H1 (cell line): Measurements from ENCODE around the gene LIPA. TPM values are rescaled to one million over a fixed set of nuclear protein-coding genes. Genes with fewer than 3 reads are reported as not detected.

ENCODE experiments used
- CTCF ChIA-PET: fragments of 300-600 bp; sonication (Branson Sonifier 250); formaldehyde crosslinking; loops from one replicate; lab custom pipeline; 2021; ENCODE audit not compliant: partially characterized antibody; lab: Charles Lee
- POLR2A ChIA-PET: fragments of 300-600 bp; sonication (Branson Sonifier 250); formaldehyde crosslinking; loops from one replicate; lab custom pipeline; 2021; ENCODE audit warnings: inconsistent platforms; ENCODE audit not compliant: partially characterized antibody; lab: Charles Lee
- DNase-seq, 2 experiments: peaks; one replicate each; pipeline versions ENCODE4 v3.0.0 to v3.0.0-alpha.2; 2010 to 2022; ENCODE audit warnings: low spot score in 2 of 2, low read depth in 1 of 2, mixed read lengths in 1 of 2
- FAIRE-seq: peaks from 2 replicates; lab custom pipeline; 2011; peaks lifted over from hg19 to GRCh38; lab: Jason Lieb, UNC
- H2AFZ ChIP-seq: 2 replicates; pipeline ENCODE4 v1.8.1; 2012; ENCODE audit warnings: low read length, inconsistent platforms
- H2AK5ac ChIP-seq: 2 replicates; pipeline ENCODE4 v1.6.1; 2013; ENCODE audit warnings: low read depth, low read length
- H2BK120ac ChIP-seq: replicated peaks from 2 replicates; pipeline ENCODE3; 2013; ENCODE audit warnings: low read depth, low read length, inconsistent platforms
- H2BK12ac ChIP-seq: 2 replicates; pipeline ENCODE4 v1.6.1; 2013; ENCODE audit warnings: low read depth, low read length
- H2BK15ac ChIP-seq: 2 replicates; pipeline ENCODE4 v1.6.1; 2013; ENCODE audit warnings: low read length
- H2BK20ac ChIP-seq: 2 replicates; pipeline ENCODE4 v1.6.1; 2013; ENCODE audit warnings: low read length
- H2BK5ac ChIP-seq: 2 replicates; pipeline ENCODE4 v1.6.1; 2013; ENCODE audit warnings: low read depth, low read length
- H3K14ac ChIP-seq: 2 replicates; pipeline ENCODE4 v1.6.1; 2013; ENCODE audit warnings: inconsistent platforms; ENCODE audit not compliant: insufficient read length
- H3K18ac ChIP-seq: 2 replicates; pipeline ENCODE4 v1.6.1; 2013; ENCODE audit warnings: low read length; ENCODE audit errors: extremely low read depth
- H3K23ac ChIP-seq: 2 replicates; pipeline ENCODE4 v1.6.1; 2013; ENCODE audit warnings: inconsistent platforms; ENCODE audit not compliant: insufficient read length
- H3K23me2 ChIP-seq: 2 replicates; pipeline ENCODE4 v1.6.1; 2013; ENCODE audit warnings: low read depth, low read length
- H3K27ac ChIP-seq: 2 replicates; pipeline ENCODE4 v1.6.1; 2011; ENCODE audit warnings: low read depth, low read length, inconsistent platforms
- H3K27me3 ChIP-seq, 4 experiments: replicated peaks in 1 of 4; 1 replicate in 1 of 4; 2 replicates in 3 of 4; pipeline versions ENCODE4 v1.6.1 to v1.8.1; 2011 to 2013; ENCODE audit warnings: low read length in 3 of 4, mild to moderate bottlenecking in 3 of 4, inconsistent platforms in 2 of 4, mixed read lengths in 2 of 4, moderate library complexity in 1 of 4; ENCODE audit not compliant: control insufficient read depth in 3 of 4, insufficient read depth in 3 of 4; ENCODE audit errors: extremely low read depth in 1 of 4
- H3K36me3 ChIP-seq, 4 experiments: 2 replicates each; pipeline versions ENCODE4 v1.6.1 to v1.8.1; 2011 to 2013; ENCODE audit warnings: mild to moderate bottlenecking in 4 of 4, low read length in 3 of 4, moderate library complexity in 2 of 4, control low read depth in 1 of 4, inconsistent platforms in 1 of 4; ENCODE audit not compliant: insufficient read depth in 4 of 4, control insufficient read depth in 2 of 4
- H3K4ac ChIP-seq: replicated peaks from 2 replicates; pipeline ENCODE3; 2013; ENCODE audit warnings: low read length, low read depth, mixed read lengths, inconsistent platforms; ENCODE audit not compliant: insufficient read length
- H3K4me1 ChIP-seq, 4 experiments: replicated peaks in 1 of 4; 1 replicate in 1 of 4; 2 replicates in 3 of 4; pipeline versions ENCODE4 v1.6.1 to v1.8.1; 2011 to 2013; ENCODE audit warnings: low read length in 3 of 4, inconsistent platforms in 2 of 4, mixed read lengths in 1 of 4; ENCODE audit not compliant: insufficient read depth in 4 of 4, control insufficient read depth in 3 of 4
- H3K4me2 ChIP-seq, 2 experiments: 2 replicates each; pipeline versions ENCODE4 v1.6.1 to v1.8.1; 2011 to 2013; ENCODE audit warnings: low read depth in 2 of 2, low read length in 2 of 2, control low read depth in 1 of 2, inconsistent platforms in 1 of 2, mild to moderate bottlenecking in 1 of 2; ENCODE audit not compliant: insufficient read depth in 1 of 2
- H3K4me3 ChIP-seq, 4 experiments: fragments of 200-600, 300-600 bp in 1 of 4; sonication (generic), shearing (Covaris generic), sonication (Bioruptor Twin) in 1 of 4; 2 replicates each; pipeline versions ENCODE4 v1.5.1 to v1.8.1; 2011 to 2016; ENCODE audit warnings: low read length in 4 of 4, low read depth in 3 of 4, control low read depth in 2 of 4, inconsistent platforms in 2 of 4, mild to moderate bottlenecking in 2 of 4, mixed read lengths in 1 of 4, moderate library complexity in 1 of 4; ENCODE audit not compliant: insufficient read depth in 2 of 4; ENCODE audit errors: extremely low read depth in 1 of 4
- H3K56ac ChIP-seq: replicated peaks from 2 replicates; pipeline ENCODE3; 2013; ENCODE audit warnings: low read depth, mild to moderate bottlenecking, mixed read lengths, low read length, inconsistent platforms; ENCODE audit not compliant: insufficient read length
- H3K79me1 ChIP-seq: 2 replicates; pipeline ENCODE4 v1.6.1; 2013; ENCODE audit warnings: low read depth, low read length, control low read depth
- H3K79me2 ChIP-seq, 2 experiments: 2 replicates each; pipeline versions ENCODE4 v1.6.1 to v1.8.1; 2012 to 2013; ENCODE audit warnings: low read length in 2 of 2, mild to moderate bottlenecking in 2 of 2, inconsistent platforms in 1 of 2; ENCODE audit not compliant: insufficient read depth in 2 of 2, control insufficient read depth in 1 of 2
- H3K9ac ChIP-seq, 4 experiments: replicated peaks in 1 of 4; 1 replicate in 1 of 4; 2 replicates in 3 of 4; pipeline versions ENCODE4 v1.6.1 to v1.8.1; 2011 to 2013; ENCODE audit warnings: low read depth in 3 of 4, low read length in 3 of 4, control low read depth in 2 of 4, mild to moderate bottlenecking in 2 of 4, moderate library complexity in 2 of 4, inconsistent platforms in 1 of 4; ENCODE audit errors: extremely low read depth in 1 of 4
- H3K9me3 ChIP-seq, 2 experiments: 2 replicates each; pipeline versions ENCODE4 v1.6.1 to v1.8.1; 2012 to 2013; ENCODE audit warnings: mild to moderate bottlenecking in 2 of 2, moderate library complexity in 2 of 2, control low read depth in 1 of 2, inconsistent platforms in 1 of 2, low read depth in 1 of 2, low read length in 1 of 2, mixed read lengths in 1 of 2; ENCODE audit not compliant: insufficient read depth in 2 of 2
- H4K20me1 ChIP-seq, 2 experiments: replicated peaks in 1 of 2; 2 replicates each; pipeline versions ENCODE3 to v1.8.1; 2011 to 2013; ENCODE audit warnings: inconsistent platforms in 2 of 2, low read length in 2 of 2, mild to moderate bottlenecking in 1 of 2; ENCODE audit not compliant: insufficient read depth in 2 of 2, control insufficient read depth in 1 of 2
- H4K5ac ChIP-seq: 2 replicates; pipeline ENCODE4 v1.6.1; 2013; ENCODE audit warnings: low read length, low read depth, mixed read lengths, inconsistent platforms; ENCODE audit not compliant: insufficient read length
- H4K8ac ChIP-seq: 2 replicates; pipeline ENCODE4 v1.8.0; 2013; ENCODE audit warnings: mild to moderate bottlenecking, moderate library complexity, low read length, inconsistent platforms; ENCODE audit not compliant: insufficient read depth; ENCODE audit errors: extremely low read depth
- H4K91ac ChIP-seq: replicated peaks from 2 replicates; pipeline ENCODE3; 2013; ENCODE audit warnings: low read length, mixed read lengths, inconsistent platforms; ENCODE audit not compliant: insufficient read length
- BRCA1 ChIP-seq: IDR thresholded peaks from 2 replicates; pipeline ENCODE4 v1.6.1; 2012; ENCODE audit warnings: low read depth, low read length, improper control_type of control experiment
- CHD1 ChIP-seq: IDR thresholded peaks from 2 replicates; pipeline ENCODE4 v1.6.1; 2012; ENCODE audit warnings: low read depth, low read length, improper control_type of control experiment
- CTBP2 ChIP-seq: IDR thresholded peaks from 2 replicates; pipeline ENCODE4 v1.7.0; 2011; ENCODE audit warnings: borderline replicate concordance, mild to moderate bottlenecking, moderate library complexity, mixed read lengths, low read length; ENCODE audit not compliant: insufficient read depth, insufficient read length
- RAD21 ChIP-seq, 2 experiments: IDR thresholded peaks in 1 of 2; conservative IDR thresholded peaks in 1 of 2; 2 replicates each; pipeline ENCODE4 v1.6.1; 2011; ENCODE audit warnings: low read depth in 2 of 2, low read length in 2 of 2, improper control_type of control experiment in 1 of 2, inconsistent platforms in 1 of 2, mild to moderate bottlenecking in 1 of 2, moderate library complexity in 1 of 2
- RNF2 ChIP-seq: fragments of 200-900, 300-1000 bp; sonication (generic); IDR thresholded peaks from 2 replicates; pipeline ENCODE4 v1.7.1; 2016; ENCODE audit warnings: borderline replicate concordance, low read depth, mild to moderate bottlenecking, antibody characterized with exemption, low read length; ENCODE audit not compliant: poor library complexity, severe bottlenecking; ENCODE audit errors: missing control alignments
- TBP ChIP-seq: IDR thresholded peaks from 2 replicates; pipeline ENCODE4 v1.6.1; 2011; ENCODE audit warnings: low read depth, low read length, improper control_type of control experiment
- USF2 ChIP-seq: IDR thresholded peaks from 2 replicates; pipeline ENCODE4 v1.6.1; 2011; ENCODE audit warnings: low read length, improper control_type of control experiment
- polyA plus RNA-seq, 7 experiments: library from polyadenylated mRNA; depleted of rRNA in 3 of 7; stranded (reverse) in 5 of 7; unstranded in 2 of 7; fragments of >200 nt in 5 of 7; fragments of 200-250 nt in 2 of 7; gene quantifications; 1 replicate in 5 of 7; 2 replicates in 1 of 7; 4 replicates in 1 of 7; pipeline versions ENCODE4 v1.2.1 to v1.2.3, GENCODE V29; 2011 to 2013; ENCODE audit warnings: missing spikeins in 2 of 7, mixed read lengths in 2 of 7
- total RNA-seq: library from RNA; stranded (reverse); fragmentation: NEBNext Ultra II Directional; extraction: Animal tissue kit (Norgen Biotek cat#: 25700); gene quantifications from 2 replicates; pipeline ENCODE4 v1.2.1, GENCODE V29; 2021

The LIPA gene
- total and polyA plus RNA-seq, 2 of the 8 experiments (the other 6 are each of a cell fraction or from before 2014, with no cell fraction given) = 18.1 to 32.4 TPM

GRCh38 chr10:89167915-89168314 lies 83.7 kb downstream of the LIPA start:
- H3K9me3 ChIP-seq = no peaks in the 10 kb centered on the region
- H4K8ac ChIP-seq = no peak overlapping the region
- no peak overlapping the region for H3K18ac ChIP-seq
- H3K4me2 ChIP-seq = no peak overlapping the region
- H3K23ac ChIP-seq = no peak overlapping the region
- H3K9ac ChIP-seq = no peak overlapping the region
- H2BK15ac ChIP-seq = no peak overlapping the region
- TF ChIP-seq CTBP2 = no peak
- no peak for TF ChIP-seq BRCA1
- TF ChIP-seq RNF2 = no peak
- no peak for TF ChIP-seq CHD1
- TF ChIP-seq TBP = no peak
- TF ChIP-seq USF2 = no peak
- TF ChIP-seq RAD21 (IDR thresholded peaks at IDR 0.05 in 1 of 2, conservative IDR thresholded peaks at IDR 0.05 in 1 of 2; ENCODE audit: low read depth in 2 of 2, low read length in 2 of 2) = no peak
- no peak overlapping the region for H3K4me3 ChIP-seq
- no peak overlapping the region for H4K5ac ChIP-seq
- DNase-seq (no peak), FAIRE-seq (no peak)
- no peaks in the 10 kb centered on the region for H3K27me3 ChIP-seq
- no peak overlapping the region for H2BK5ac ChIP-seq
- no peak overlapping the region for H4K91ac ChIP-seq
- H3K23me2 ChIP-seq = no peaks in the 10 kb centered on the region
- ChIA-PET POLR2A (no interaction called here), CTCF (interaction anchor here (1.1 to 2.1 kb wide), 3 partner anchors 49 to 233 kb away, joined by 3 to 4 read pairs (median 3); no protein-coding TSS in a partner anchor)
- H3K79me1 ChIP-seq = no peaks in the 10 kb centered on the region
- H2AFZ ChIP-seq = no peak overlapping the region
- no peaks in the 10 kb centered on the region for H4K20me1 ChIP-seq
- H2BK12ac ChIP-seq = no peak overlapping the region
- no peak overlapping the region for H2AK5ac ChIP-seq
- no peak overlapping the region for H2BK120ac ChIP-seq
- H3K79me2 ChIP-seq = no peaks in the 10 kb centered on the region
- H3K14ac ChIP-seq = no peak overlapping the region
- no peaks in the 10 kb centered on the region for H3K36me3 ChIP-seq
- H2BK20ac ChIP-seq = no peak overlapping the region
- no peak overlapping the region for H3K27ac ChIP-seq
- peaks cover 0 to 6% (median 3%) of the 10 kb centered on the region in 4 experiments; a peak in 2 of 7 replicates for H3K4me1 ChIP-seq
- H3K56ac ChIP-seq = no peak overlapping the region
- H3K4ac ChIP-seq = no peak overlapping the region
